Breast epithelium (tissue), 3 donors: ENCODE measurements around the gene SLTM.

Source experiments
- POLR2A ChIP-seq: fragments of 450-650 bp; IDR thresholded peaks from one replicate; pipeline ENCODE4 v1.6.1; 2016; ENCODE audit warnings: antibody characterized with exemption, mild to moderate bottlenecking, moderate library complexity
- TF ChIP-seq, protein P1 (sequence below), 3 donors: fragments of 450-650 bp; IDR thresholded peaks; one replicate each; pipeline ENCODE4 v1.5.1; 2016 to 2017; ENCODE audit warnings: antibody characterized with exemption in 3 of 3, mild to moderate bottlenecking in 3 of 3, moderate library complexity in 3 of 3

DNA sequence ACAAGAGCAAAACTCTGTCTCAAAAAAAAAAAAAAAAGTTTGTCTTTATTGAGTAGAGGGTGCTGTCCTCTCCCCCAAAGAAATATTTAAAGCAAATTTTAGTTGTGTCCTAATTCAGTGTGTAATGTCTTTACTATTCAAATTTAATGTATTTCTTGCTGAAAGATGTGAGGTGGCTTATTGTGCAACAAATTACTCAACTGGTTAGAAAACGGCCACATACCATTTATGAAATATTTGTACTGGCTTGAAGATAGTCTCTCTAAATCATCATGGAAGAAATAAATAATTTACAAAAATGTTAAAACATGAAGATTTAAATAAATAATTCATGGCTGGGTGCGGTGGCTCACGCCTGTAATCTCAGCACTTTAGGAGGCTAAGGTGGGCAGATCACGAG is 63.0 kb downstream of the SLTM start:
- no peak for TF ChIP-seq POLR2A
- TF ChIP-seq, protein P1, sequence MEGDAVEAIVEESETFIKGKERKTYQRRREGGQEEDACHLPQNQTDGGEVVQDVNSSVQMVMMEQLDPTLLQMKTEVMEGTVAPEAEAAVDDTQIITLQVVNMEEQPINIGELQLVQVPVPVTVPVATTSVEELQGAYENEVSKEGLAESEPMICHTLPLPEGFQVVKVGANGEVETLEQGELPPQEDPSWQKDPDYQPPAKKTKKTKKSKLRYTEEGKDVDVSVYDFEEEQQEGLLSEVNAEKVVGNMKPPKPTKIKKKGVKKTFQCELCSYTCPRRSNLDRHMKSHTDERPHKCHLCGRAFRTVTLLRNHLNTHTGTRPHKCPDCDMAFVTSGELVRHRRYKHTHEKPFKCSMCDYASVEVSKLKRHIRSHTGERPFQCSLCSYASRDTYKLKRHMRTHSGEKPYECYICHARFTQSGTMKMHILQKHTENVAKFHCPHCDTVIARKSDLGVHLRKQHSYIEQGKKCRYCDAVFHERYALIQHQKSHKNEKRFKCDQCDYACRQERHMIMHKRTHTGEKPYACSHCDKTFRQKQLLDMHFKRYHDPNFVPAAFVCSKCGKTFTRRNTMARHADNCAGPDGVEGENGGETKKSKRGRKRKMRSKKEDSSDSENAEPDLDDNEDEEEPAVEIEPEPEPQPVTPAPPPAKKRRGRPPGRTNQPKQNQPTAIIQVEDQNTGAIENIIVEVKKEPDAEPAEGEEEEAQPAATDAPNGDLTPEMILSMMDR (IDR thresholded peaks at IDR 0.05), result no peak
